Measurements from ENCODE around the gene MED13L. TPM values are rescaled to one million over a fixed set of nuclear protein-coding genes. Genes with fewer than 3 reads are reported as not detected.

Gene MED13L
- total and polyA plus RNA-seq, 12 donors = 9.4 to 76.5 (median 64.2) TPM

DNA sequence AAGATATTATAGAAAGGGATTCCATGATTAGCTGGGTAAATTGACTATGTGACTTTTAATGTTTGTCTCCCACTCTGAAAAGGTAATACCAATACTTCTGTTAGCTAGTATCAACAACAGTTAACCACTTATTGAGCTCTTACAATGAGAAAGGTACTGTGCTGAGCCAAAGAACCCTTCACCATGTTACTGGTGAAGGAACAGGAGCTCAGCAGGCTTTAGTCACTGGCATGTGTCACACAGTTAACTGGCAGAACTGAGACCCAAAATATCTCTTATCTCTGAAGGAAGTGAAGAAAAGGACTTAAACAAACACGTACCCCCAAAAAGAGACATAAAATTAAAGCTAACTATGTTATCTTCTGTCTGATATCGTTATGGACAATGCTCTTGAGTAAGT is 170.6 kb downstream of the MED13L start:
- ATAC-seq = no peak
- intact Hi-C loops (cut with DNase I) = no loop called here
- no peaks in the 10 kb centered on the region for H3K27me3 ChIP-seq
- no peak overlapping the region for H3K27ac ChIP-seq
- WGBS, 2 donors = 34 to 53% methylated on average over 2 of the region's 2 CpGs
- TF ChIP-seq, protein P1, sequence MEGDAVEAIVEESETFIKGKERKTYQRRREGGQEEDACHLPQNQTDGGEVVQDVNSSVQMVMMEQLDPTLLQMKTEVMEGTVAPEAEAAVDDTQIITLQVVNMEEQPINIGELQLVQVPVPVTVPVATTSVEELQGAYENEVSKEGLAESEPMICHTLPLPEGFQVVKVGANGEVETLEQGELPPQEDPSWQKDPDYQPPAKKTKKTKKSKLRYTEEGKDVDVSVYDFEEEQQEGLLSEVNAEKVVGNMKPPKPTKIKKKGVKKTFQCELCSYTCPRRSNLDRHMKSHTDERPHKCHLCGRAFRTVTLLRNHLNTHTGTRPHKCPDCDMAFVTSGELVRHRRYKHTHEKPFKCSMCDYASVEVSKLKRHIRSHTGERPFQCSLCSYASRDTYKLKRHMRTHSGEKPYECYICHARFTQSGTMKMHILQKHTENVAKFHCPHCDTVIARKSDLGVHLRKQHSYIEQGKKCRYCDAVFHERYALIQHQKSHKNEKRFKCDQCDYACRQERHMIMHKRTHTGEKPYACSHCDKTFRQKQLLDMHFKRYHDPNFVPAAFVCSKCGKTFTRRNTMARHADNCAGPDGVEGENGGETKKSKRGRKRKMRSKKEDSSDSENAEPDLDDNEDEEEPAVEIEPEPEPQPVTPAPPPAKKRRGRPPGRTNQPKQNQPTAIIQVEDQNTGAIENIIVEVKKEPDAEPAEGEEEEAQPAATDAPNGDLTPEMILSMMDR (IDR thresholded peaks at IDR 0.05) = no peak
- peaks cover 0 to 29% (median 11%) of the 10 kb centered on the region in 9 donors for H3K4me1 ChIP-seq
- DNase-seq = no peak
- H3K9me3 ChIP-seq = no peaks in the 10 kb centered on the region
- H3K4me3 ChIP-seq = no peak overlapping the region
- peaks cover 0 to 10% (median 0%) of the 10 kb centered on the region in 9 donors for H3K36me3 ChIP-seq

DNA sequence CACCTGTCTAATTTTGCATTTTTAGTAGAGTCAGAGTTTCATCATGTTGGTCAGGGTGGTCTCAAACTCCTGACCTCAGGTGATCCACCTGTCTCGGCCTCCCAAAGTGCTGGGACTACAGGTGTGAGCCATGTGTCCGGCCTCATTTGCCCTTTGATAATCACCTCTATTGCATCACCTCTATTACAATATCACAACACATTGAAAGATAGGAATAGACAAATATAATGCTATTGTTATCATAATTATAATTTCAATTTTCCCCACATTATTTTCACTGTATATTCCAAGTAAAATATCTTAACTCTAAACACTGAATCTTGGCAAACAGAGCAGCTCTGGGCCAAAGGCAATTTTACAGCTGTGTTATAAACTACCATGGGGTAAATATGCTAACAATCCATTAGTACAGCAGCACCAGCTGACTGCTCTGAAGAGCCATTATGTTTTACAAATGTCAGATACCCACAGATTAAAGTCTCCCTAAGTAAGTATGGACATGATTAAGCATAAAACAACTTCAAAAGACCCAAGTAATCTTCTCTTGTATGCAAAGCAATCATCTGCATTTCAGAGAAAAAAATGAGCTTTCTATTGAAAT is 173.2 kb downstream of the MED13L start:
- ATAC-seq = no peak
- H3K4me3 ChIP-seq = no peak overlapping the region
- intact Hi-C loops (cut with DNase I) = no loop called here
- H3K27me3 ChIP-seq = no peaks in the 10 kb centered on the region
- TF ChIP-seq, protein P1 (IDR thresholded peaks at IDR 0.05) = no peak
- H3K4me1 ChIP-seq = peaks cover 0 to 27% (median 9%) of the 10 kb centered on the region in 9 donors
- H3K36me3 ChIP-seq = peaks cover 0 to 10% (median 0%) of the 10 kb centered on the region in 9 donors
- no peak overlapping the region for H3K27ac ChIP-seq
- no peak for DNase-seq
- WGBS, 2 donors = 91 to 96% methylated on average over 2 of the region's 2 CpGs
- no peaks in the 10 kb centered on the region for H3K9me3 ChIP-seq

DNA sequence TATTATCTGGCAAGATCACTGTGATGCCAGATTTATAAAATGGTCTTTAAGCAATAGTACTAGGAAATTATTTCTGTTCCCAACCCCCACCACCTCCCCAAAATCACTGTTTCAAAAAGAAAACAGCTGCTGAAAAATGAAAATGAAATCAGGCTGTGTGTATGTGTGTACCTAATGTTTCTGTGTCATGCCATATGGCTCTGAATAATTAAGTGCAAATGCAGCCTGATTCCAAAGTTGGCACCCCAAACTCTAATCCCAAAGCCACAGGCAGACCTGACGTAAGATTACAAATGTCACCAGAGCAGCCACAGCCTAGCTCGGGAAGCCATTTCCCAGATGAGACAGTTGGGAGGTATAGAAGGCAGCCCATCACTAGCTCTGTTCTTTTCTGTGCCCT is 175.5 kb downstream of the MED13L start:
- Histone ChIP-seq H3K9me3 (no peaks in the 10 kb centered on the region), H3K4me1 (peaks cover 0 to 33% (median 13%) of the 10 kb centered on the region in 9 donors), H3K4me3 (no peak overlapping the region), H3K27me3 (no peaks in the 10 kb centered on the region), H3K27ac (no peak overlapping the region), H3K36me3 (peaks cover 0 to 10% (median 0%) of the 10 kb centered on the region in 9 donors)
- intact Hi-C loops (cut with DNase I) = no loop called here
- 88 to 94% methylated on average over 2 of the region's 2 CpGs for WGBS, 2 donors
- no peak for DNase-seq
- no peak for ATAC-seq
- TF ChIP-seq, protein P1 (IDR thresholded peaks at IDR 0.05) = no peak

DNA sequence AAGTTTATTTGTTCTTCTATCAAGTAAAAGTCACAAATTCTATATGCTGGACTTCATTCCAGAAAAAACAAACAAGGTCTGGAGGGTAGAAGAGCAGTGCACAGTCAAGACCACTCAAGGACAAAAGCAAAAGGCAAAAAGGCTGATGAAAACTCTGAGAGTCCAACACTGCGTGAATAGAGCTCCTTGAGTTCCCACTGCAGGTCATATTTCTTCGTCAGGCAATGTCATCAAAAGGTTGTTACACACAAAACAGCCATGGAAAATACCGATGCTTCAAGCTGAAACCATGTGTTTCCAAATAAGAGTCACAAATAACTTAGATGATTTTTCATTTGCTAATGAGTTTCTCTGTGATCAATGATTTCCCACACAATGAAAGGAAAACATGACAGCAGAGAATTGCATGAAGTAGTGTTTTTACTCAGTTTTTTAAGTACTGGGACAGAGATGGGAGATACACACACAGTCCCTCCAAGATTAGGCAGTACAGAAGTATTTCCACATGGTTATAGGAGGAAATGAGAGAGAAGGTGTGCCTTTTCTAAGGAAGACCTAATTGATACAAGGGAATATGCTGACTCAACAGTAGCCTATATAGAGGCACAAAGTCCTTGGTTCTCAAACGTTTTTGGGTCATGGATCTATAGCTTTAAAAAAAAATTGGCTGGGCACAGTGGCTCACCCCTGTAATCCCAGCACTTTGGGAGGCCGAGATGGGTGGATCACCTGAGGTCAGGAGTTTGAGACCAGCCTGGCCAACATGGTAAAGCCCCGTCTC is 177.7 kb downstream of the MED13L start:
- WGBS, 2 donors = 65 to 75% methylated on average over 6 of the region's 6 CpGs
- Histone ChIP-seq H3K27me3 (no peaks in the 10 kb centered on the region), H3K9me3 (no peaks in the 10 kb centered on the region), H3K27ac (no peak overlapping the region), H3K4me1 (peaks cover 0 to 27% (median 11%) of the 10 kb centered on the region in 9 donors), H3K4me3 (no peak overlapping the region), H3K36me3 (peaks cover 0 to 14% (median 0%) of the 10 kb centered on the region in 9 donors)
- intact Hi-C loops (cut with DNase I) = no loop called here
- TF ChIP-seq, protein P1 (IDR thresholded peaks at IDR 0.05) = no peak
- ATAC-seq (peak in 1 of 8 donors; percentile 31), DNase-seq (no peak)

All from heart right ventricle (tissue), 16 donors.